ENCODE data around the gene NFKBIE.

GRCh38 chr6:44251576-44252524, 13.5 kb downstream of the NFKBIE start:
- TF ChIP-seq TAF1 (IDR thresholded peaks at IDR 0.05; ENCODE audit: low read depth), result no peak
- no peak for TF ChIP-seq YY1 (IDR thresholded peaks at IDR 0.05; ENCODE audit: low read depth)
- no peak for TF ChIP-seq REST (IDR thresholded peaks at IDR 0.05; ENCODE audit: low read depth)
- TF ChIP-seq TEAD4 (IDR thresholded peaks at IDR 0.05), result no peak
- no peak for TF ChIP-seq RAD21 (IDR thresholded peaks at IDR 0.05; ENCODE audit: low read depth)
- TF ChIP-seq MAX (IDR thresholded peaks at IDR 0.05), result no peak
- TF ChIP-seq FOXM1 (IDR thresholded peaks at IDR 0.05; ENCODE audit: borderline replicate concordance, low read depth), result no peak
- TF ChIP-seq CREB1 (IDR thresholded peaks at IDR 0.05; ENCODE audit: low read depth), result no peak
- no peak for TF ChIP-seq EGR1 (IDR thresholded peaks at IDR 0.05)
- no peak for TF ChIP-seq EP300 (IDR thresholded peaks at IDR 0.05; ENCODE audit: borderline replicate concordance)
- TF ChIP-seq ZBTB7A (IDR thresholded peaks at IDR 0.05; ENCODE audit: low read depth), result no peak
- TF ChIP-seq NFIC (IDR thresholded peaks at IDR 0.05), result no peak

Data from Ishikawa (cell line).